ENCODE data around the gene REN. TPM values are rescaled to one million over a fixed set of nuclear protein-coding genes. Genes with fewer than 3 reads are reported as not detected.

Gene REN
- total and polyA plus RNA-seq, 3 donors from 2014 or later = 2.2 TPM; not detected in 2

DNA sequence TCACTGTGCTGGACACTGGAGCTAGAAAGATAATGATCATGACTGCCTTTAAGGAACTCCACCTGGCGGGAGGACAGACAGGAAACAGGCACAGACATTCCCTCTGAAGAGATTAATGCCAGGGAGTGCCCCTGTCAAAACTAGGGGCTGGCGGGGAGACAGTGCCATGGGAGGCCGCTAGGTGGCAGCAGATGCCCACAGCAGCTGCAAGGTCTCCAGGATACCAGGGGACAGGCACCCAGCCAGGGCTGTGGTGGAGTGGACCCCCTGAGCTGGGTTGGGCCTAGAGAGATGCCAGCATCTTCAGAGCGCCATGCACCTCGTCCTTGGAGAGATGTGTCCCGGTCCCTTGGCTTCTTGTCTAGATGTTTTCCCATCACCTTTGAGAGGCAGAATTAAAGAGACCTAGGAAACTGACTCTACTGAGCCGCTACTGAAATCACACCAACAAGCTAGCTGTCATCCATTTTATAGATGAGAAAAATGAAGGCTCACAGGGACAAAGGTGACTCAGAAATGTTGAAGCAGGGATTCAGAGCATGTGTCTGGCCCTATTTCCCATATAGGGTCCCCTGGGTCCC lies 3.6 kb downstream of the REN start:
- no peak overlapping the region for H3K4me3 ChIP-seq
- H3K27ac ChIP-seq = no peak overlapping the region
- no peaks in the 10 kb centered on the region for H3K9me3 ChIP-seq
- no peak for TF ChIP-seq POLR2A (IDR thresholded peaks at IDR 0.05)
- TF ChIP-seq, protein P1, sequence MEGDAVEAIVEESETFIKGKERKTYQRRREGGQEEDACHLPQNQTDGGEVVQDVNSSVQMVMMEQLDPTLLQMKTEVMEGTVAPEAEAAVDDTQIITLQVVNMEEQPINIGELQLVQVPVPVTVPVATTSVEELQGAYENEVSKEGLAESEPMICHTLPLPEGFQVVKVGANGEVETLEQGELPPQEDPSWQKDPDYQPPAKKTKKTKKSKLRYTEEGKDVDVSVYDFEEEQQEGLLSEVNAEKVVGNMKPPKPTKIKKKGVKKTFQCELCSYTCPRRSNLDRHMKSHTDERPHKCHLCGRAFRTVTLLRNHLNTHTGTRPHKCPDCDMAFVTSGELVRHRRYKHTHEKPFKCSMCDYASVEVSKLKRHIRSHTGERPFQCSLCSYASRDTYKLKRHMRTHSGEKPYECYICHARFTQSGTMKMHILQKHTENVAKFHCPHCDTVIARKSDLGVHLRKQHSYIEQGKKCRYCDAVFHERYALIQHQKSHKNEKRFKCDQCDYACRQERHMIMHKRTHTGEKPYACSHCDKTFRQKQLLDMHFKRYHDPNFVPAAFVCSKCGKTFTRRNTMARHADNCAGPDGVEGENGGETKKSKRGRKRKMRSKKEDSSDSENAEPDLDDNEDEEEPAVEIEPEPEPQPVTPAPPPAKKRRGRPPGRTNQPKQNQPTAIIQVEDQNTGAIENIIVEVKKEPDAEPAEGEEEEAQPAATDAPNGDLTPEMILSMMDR (IDR thresholded peaks at IDR 0.05) = peak; percentile 82 to 97 (median 85)
- no peaks in the 10 kb centered on the region for H3K27me3 ChIP-seq
- DNase-seq = peak; percentile 82
- H3K36me3 ChIP-seq (ENCODE audit: low read depth, missing control alignments) = no peaks in the 10 kb centered on the region
- 25 to 40% methylated on average over 7 of the region's 7 CpGs for WGBS, 2 donors
- no peaks in the 10 kb centered on the region for H3K4me1 ChIP-seq
- intact Hi-C loops (cut with DNase I; ENCODE audit: low total_unique reads) = no loop called here

GRCh38 chr1:204161609-204162493 lies 4.3 kb downstream of the REN start:
- Histone ChIP-seq H3K4me1 (no peaks in the 10 kb centered on the region), H3K27ac (no peak overlapping the region), H3K36me3 (ENCODE audit: low read depth, missing control alignments) (no peaks in the 10 kb centered on the region), H3K4me3 (no peak overlapping the region), H3K27me3 (no peaks in the 10 kb centered on the region), H3K9me3 (no peaks in the 10 kb centered on the region)
- intact Hi-C loops (cut with DNase I; ENCODE audit: low total_unique reads) = no loop called here
- no peak for TF ChIP-seq POLR2A (IDR thresholded peaks at IDR 0.05)
- TF ChIP-seq, protein P1 (IDR thresholded peaks at IDR 0.05) = no peak
- WGBS, 2 donors = 72 to 75% methylated on average over 14 of the region's 14 CpGs
- DNase-seq = no peak

DNA sequence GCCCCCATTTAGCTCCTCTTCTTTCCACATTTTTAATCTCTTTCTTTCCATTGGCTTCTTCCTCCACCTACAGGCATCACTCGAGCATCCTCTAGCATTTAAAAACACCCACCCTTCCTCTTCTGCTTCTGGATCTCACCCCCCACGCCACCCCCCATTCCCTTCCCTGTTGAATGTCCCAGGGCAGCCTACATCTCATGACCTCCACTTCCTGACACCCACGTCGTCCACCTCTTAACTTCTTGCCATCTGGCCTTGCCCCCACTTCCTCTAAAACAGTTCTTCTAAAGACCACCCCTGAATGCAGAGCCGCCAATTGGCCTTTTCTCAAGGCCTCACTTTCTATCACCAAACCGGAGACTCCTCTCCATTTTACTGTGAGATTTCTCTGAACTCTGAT lies 8.2 kb downstream of the REN start:
- no peak overlapping the region for H3K27ac ChIP-seq
- no peaks in the 10 kb centered on the region for H3K36me3 ChIP-seq (ENCODE audit: low read depth, missing control alignments)
- H3K27me3 ChIP-seq = no peaks in the 10 kb centered on the region
- intact Hi-C loops (cut with DNase I; ENCODE audit: low total_unique reads) = no loop called here
- no peaks in the 10 kb centered on the region for H3K9me3 ChIP-seq
- H3K4me1 ChIP-seq = no peaks in the 10 kb centered on the region
- TF ChIP-seq POLR2A (IDR thresholded peaks at IDR 0.05) = no peak
- TF ChIP-seq, protein P1 (IDR thresholded peaks at IDR 0.05) = no peak
- 35 to 58% methylated on average over 6 of the region's 6 CpGs for WGBS, 2 donors
- no peak for DNase-seq
- H3K4me3 ChIP-seq = no peak overlapping the region

GRCh38 chr1:204155881-204156280 lies 10.3 kb downstream of the REN start:
- Histone ChIP-seq H3K27ac (no peak overlapping the region), H3K9me3 (no peaks in the 10 kb centered on the region), H3K27me3 (no peaks in the 10 kb centered on the region), H3K4me3 (no peak overlapping the region), H3K36me3 (ENCODE audit: low read depth, missing control alignments) (no peaks in the 10 kb centered on the region), H3K4me1 (peaks cover 6% of the 10 kb centered on the region)
- TF ChIP-seq, protein P1 (IDR thresholded peaks at IDR 0.05) = no peak
- TF ChIP-seq POLR2A (IDR thresholded peaks at IDR 0.05) = no peak
- WGBS, 2 donors = 90 to 93% methylated on average over 9 to 10 of the region's 10 CpGs
- intact Hi-C loops (cut with DNase I; ENCODE audit: low total_unique reads) = no loop called here
- no peak for DNase-seq

Data from testis (tissue), 3 donors.